K562 (cell line): ENCODE measurements around the gene UNC13A. TPM values are rescaled to one million over a fixed set of nuclear protein-coding genes. Genes with fewer than 3 reads are reported as not detected.

ENCODE experiments used
- ADNP ChIP-seq: fragments of 200-800 bp; sonication (Bioruptor generic); IDR thresholded peaks from 2 replicates; pipeline ENCODE4 v1.6.1; 2016; ENCODE audit warnings: missing genetic modification characterization, missing compliant biosample characterization
- ATF1 ChIP-seq, 2 experiments: fragments of 450-650 bp in 1 of 2; IDR thresholded peaks; 2 replicates each; pipeline ENCODE4 v1.6.1; 2016; ENCODE audit warnings: missing compliant biosample characterization in 1 of 2, missing genetic modification characterization in 1 of 2
- CCNT2 ChIP-seq: IDR thresholded peaks from 2 replicates; pipeline ENCODE4 v1.6.1; 2011; ENCODE audit warnings: borderline replicate concordance, low read depth, mild to moderate bottlenecking, moderate library complexity, mixed read lengths, low read length; ENCODE audit not compliant: insufficient read length; ENCODE audit errors: extremely low read depth
- CREM ChIP-seq: IDR thresholded peaks from 2 replicates; pipeline ENCODE4 v1.6.1; 2014; ENCODE audit warnings: antibody characterized with exemption, low read depth
- E2F3 ChIP-seq: fragments of 250-450 bp; sonication (Bioruptor Pico); IDR thresholded peaks from 2 replicates; pipeline ENCODE4 v1.4.0; 2020; ENCODE audit warnings: mild to moderate bottlenecking
- EP400 ChIP-seq: fragments of 450-650 bp; IDR thresholded peaks from 2 replicates; pipeline ENCODE4 v1.6.1; 2017; ENCODE audit warnings: antibody characterized with exemption, mild to moderate bottlenecking, moderate library complexity
- ETV1 ChIP-seq: fragments of 450-650 bp; conservative IDR thresholded peaks from 2 replicates; pipeline ENCODE4 v1.6.1; 2016; ENCODE audit warnings: missing genetic modification characterization, control low read depth, low read depth, missing compliant biosample characterization
- JUND ChIP-seq, 2 experiments: IDR thresholded peaks; 2 replicates in 1 of 2; 3 replicates in 1 of 2; pipeline ENCODE4 v1.6.1; 2011; ENCODE audit warnings: borderline replicate concordance in 2 of 2, low read depth in 2 of 2, low read length in 2 of 2, improper control_type of control experiment in 1 of 2, missing biosample characterization in 1 of 2, missing genetic modification characterization in 1 of 2, missing genetic modification reagents in 1 of 2
- MAZ ChIP-seq, 2 experiments: fragments of 450-650 bp in 1 of 2; sonication (generic) in 1 of 2; formaldehyde crosslinking; IDR thresholded peaks in 1 of 2; conservative IDR thresholded peaks in 1 of 2; 2 replicates each; pipeline versions ENCODE4 v1.4.0 to v1.5.0; 2020; ENCODE audit warnings: mild to moderate bottlenecking in 1 of 2, missing genetic modification reagents in 1 of 2
- MCM2 ChIP-seq: fragments of 450-650 bp; IDR thresholded peaks from 2 replicates; pipeline ENCODE4 v1.6.1; 2017; ENCODE audit warnings: low read depth, mild to moderate bottlenecking
- NEUROD1 ChIP-seq: fragments of 150-350 bp; IDR thresholded peaks from 2 replicates; pipeline ENCODE4 v1.6.1; 2014; ENCODE audit warnings: borderline replicate concordance, low read length, low read depth; ENCODE audit not compliant: partially characterized antibody
- SIN3A ChIP-seq, 2 experiments: fragments of 150-350 bp in 1 of 2; IDR thresholded peaks; 2 replicates each; pipeline ENCODE4 v1.6.1; 2011 to 2016; ENCODE audit warnings: borderline replicate concordance in 2 of 2, low read depth in 2 of 2, low read length in 2 of 2, mild to moderate bottlenecking in 2 of 2, moderate library complexity in 2 of 2; ENCODE audit not compliant: control insufficient read depth in 1 of 2
- YY1 ChIP-seq, 3 experiments: IDR thresholded peaks; 2 replicates each; pipeline ENCODE4 v1.6.1; 2011; ENCODE audit warnings: low read length in 2 of 3, mild to moderate bottlenecking in 2 of 3, moderate library complexity in 2 of 3, borderline replicate concordance in 1 of 3, control low read depth in 1 of 3, low read depth in 1 of 3; ENCODE audit not compliant: insufficient read depth in 3 of 3, insufficient replicate concordance in 2 of 3, control insufficient read depth in 1 of 3, insufficient read length in 1 of 3; ENCODE audit errors: extremely low read depth in 1 of 3
- ZNF395 ChIP-seq: fragments of 200-800 bp; sonication (Bioruptor generic); IDR thresholded peaks from 2 replicates; pipeline ENCODE4 v1.6.1; 2017; ENCODE audit warnings: missing genetic modification characterization, missing compliant biosample characterization
- polyA plus RNA-seq, 8 experiments: library from polyadenylated mRNA; depleted of rRNA in 4 of 8; stranded (reverse) in 5 of 8; unstranded in 3 of 8; fragments of >200 nt; fragmentation: Nextera tagmentation in 2 of 8; fragmentation: Illumina TruSeq in 1 of 8; extraction: Ambion mirVana in 2 of 8; extraction: Trizol in 1 of 8; gene quantifications; 2 replicates each; pipeline versions ENCODE4 v1.2.1 to v1.2.3, GENCODE V29; 2011 to 2014; ENCODE audit warnings: inconsistent platforms in 1 of 8, missing spikeins in 1 of 8
- total RNA-seq, 7 experiments: library from RNA; depleted of rRNA in 6 of 7; stranded (reverse); fragments of >200 nt in 6 of 7; fragmentation: Illumina TruSeq in 2 of 7; extraction: Trizol in 2 of 7; gene quantifications; 2 replicates each; pipeline versions ENCODE4 v1.2.1 to v1.2.3, GENCODE V29; 2011 to 2021; ENCODE audit warnings: low replicate concordance in 1 of 7
- TF ChIP-seq, protein P1 (sequence below), 2 experiments: fragments of 150-350 bp in 1 of 2; IDR thresholded peaks; 2 replicates each; pipeline ENCODE4 v1.6.1; 2012 to 2016; ENCODE audit warnings: low read depth in 2 of 2, low read length in 2 of 2, mild to moderate bottlenecking in 1 of 2, moderate library complexity in 1 of 2
- TF ChIP-seq, protein P2 (sequence below): fragments of 450-650 bp; IDR thresholded peaks from 2 replicates; pipeline ENCODE4 v1.6.1; 2017; ENCODE audit warnings: mild to moderate bottlenecking, moderate library complexity

Gene UNC13A
- total and polyA plus RNA-seq, 9 of the 15 experiments (the other 6 are each of a cell fraction or from before 2014, with no cell fraction given), result 0.03 to 1.0 (median 0.25) TPM

- TF ChIP-seq, protein P1, sequence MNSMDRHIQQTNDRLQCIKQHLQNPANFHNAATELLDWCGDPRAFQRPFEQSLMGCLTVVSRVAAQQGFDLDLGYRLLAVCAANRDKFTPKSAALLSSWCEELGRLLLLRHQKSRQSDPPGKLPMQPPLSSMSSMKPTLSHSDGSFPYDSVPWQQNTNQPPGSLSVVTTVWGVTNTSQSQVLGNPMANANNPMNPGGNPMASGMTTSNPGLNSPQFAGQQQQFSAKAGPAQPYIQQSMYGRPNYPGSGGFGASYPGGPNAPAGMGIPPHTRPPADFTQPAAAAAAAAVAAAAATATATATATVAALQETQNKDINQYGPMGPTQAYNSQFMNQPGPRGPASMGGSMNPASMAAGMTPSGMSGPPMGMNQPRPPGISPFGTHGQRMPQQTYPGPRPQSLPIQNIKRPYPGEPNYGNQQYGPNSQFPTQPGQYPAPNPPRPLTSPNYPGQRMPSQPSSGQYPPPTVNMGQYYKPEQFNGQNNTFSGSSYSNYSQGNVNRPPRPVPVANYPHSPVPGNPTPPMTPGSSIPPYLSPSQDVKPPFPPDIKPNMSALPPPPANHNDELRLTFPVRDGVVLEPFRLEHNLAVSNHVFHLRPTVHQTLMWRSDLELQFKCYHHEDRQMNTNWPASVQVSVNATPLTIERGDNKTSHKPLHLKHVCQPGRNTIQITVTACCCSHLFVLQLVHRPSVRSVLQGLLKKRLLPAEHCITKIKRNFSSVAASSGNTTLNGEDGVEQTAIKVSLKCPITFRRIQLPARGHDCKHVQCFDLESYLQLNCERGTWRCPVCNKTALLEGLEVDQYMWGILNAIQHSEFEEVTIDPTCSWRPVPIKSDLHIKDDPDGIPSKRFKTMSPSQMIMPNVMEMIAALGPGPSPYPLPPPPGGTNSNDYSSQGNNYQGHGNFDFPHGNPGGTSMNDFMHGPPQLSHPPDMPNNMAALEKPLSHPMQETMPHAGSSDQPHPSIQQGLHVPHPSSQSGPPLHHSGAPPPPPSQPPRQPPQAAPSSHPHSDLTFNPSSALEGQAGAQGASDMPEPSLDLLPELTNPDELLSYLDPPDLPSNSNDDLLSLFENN (IDR thresholded peaks at IDR 0.05; ENCODE audit: low read depth in 2 of 2, low read length in 2 of 2), result 0 out of 4 replicates have a peak, but pooled peaks of 1 of the 2 experiments have one; percentile 6
- TF ChIP-seq, protein P2, sequence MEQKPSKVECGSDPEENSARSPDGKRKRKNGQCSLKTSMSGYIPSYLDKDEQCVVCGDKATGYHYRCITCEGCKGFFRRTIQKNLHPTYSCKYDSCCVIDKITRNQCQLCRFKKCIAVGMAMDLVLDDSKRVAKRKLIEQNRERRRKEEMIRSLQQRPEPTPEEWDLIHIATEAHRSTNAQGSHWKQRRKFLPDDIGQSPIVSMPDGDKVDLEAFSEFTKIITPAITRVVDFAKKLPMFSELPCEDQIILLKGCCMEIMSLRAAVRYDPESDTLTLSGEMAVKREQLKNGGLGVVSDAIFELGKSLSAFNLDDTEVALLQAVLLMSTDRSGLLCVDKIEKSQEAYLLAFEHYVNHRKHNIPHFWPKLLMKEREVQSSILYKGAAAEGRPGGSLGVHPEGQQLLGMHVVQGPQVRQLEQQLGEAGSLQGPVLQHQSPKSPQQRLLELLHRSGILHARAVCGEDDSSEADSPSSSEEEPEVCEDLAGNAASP, result no peak
- peak; percentile 72 to 85; a peak in 3 of 4 replicates for TF ChIP-seq MAZ (CRISPR knock-in tag; conservative IDR thresholded peaks at IDR 0.05 in 1 of 2, IDR thresholded peaks at IDR 0.05 in 1 of 2)
- peak; percentile 36; the same call in 1 of the 2 replicates for TF ChIP-seq ZNF395 (CRISPR knock-in tag)
- peak; percentile 95 for TF ChIP-seq JUND (IDR thresholded peaks at IDR 0.05; ENCODE audit: borderline replicate concordance, low read depth, low read length)
- TF ChIP-seq JUND (tag; IDR thresholded peaks at IDR 0.05; ENCODE audit: borderline replicate concordance, low read depth, low read length), result peak; percentile 93
- TF ChIP-seq CCNT2, result peak; percentile 76
- 0 out of 4 replicates have a peak, but pooled peaks of 1 of the 2 experiments have one; percentile 14 for TF ChIP-seq SIN3A (IDR thresholded peaks at IDR 0.05; ENCODE audit: borderline replicate concordance in 2 of 2, control insufficient read depth in 1 of 2, low read depth in 2 of 2, low read length in 2 of 2)
- peak; percentile 17 to 89 (median 84) for TF ChIP-seq YY1 (IDR thresholded peaks at IDR 0.05; ENCODE audit: borderline replicate concordance in 1 of 3, control insufficient read depth in 1 of 3, extremely low read depth in 1 of 3, insufficient read depth in 3 of 3, insufficient read length in 1 of 3, insufficient replicate concordance in 2 of 3, low read depth in 1 of 3, low read length in 2 of 3)
- TF ChIP-seq MCM2, result no peak
- peak; percentile 92 for TF ChIP-seq E2F3 (CRISPR knock-in tag)
- TF ChIP-seq ADNP (tag), result no peak
- peak; percentile 66; the same call in 1 of the 2 replicates for TF ChIP-seq EP400
- TF ChIP-seq CREM, result peak; percentile 93
- peak; percentile 59 for TF ChIP-seq ATF1 (CRISPR knock-in tag; IDR thresholded peaks at IDR 0.05)
- TF ChIP-seq ATF1 (tag; IDR thresholded peaks at IDR 0.05), result peak; percentile 41
- no peak for TF ChIP-seq ETV1 (tag)
- peak; percentile 77 for TF ChIP-seq NEUROD1
Measured at GRCh38 chr19:17555480-17555928, 132.7 kb downstream of the UNC13A start, which contains the start of gene COLGALT1 (continued).
